Esophagus squamous epithelium (tissue), 4 donors: ENCODE measurements around the gene ACVR1B.

ENCODE experiments used
- CTCF ChIP-seq, 6 experiments: fragments of 450-650 bp in 4 of 6; fragments of 200-600 bp in 2 of 6; sonication (generic) in 2 of 6; IDR thresholded peaks; one replicate each; pipeline ENCODE4 v1.5.1; 2016 to 2019; ENCODE audit warnings: antibody characterized with exemption in 6 of 6, mild to moderate bottlenecking in 4 of 6, moderate library complexity in 4 of 6
- POLR2A ChIP-seq, 4 donors: fragments of 450-650 bp; IDR thresholded peaks; one replicate each; pipeline ENCODE4 v1.6.1; 2017; ENCODE audit warnings: antibody characterized with exemption in 4 of 4, mild to moderate bottlenecking in 4 of 4, moderate library complexity in 3 of 4

- TF ChIP-seq POLR2A (IDR thresholded peaks at IDR 0.05) (no peak), CTCF (IDR thresholded peaks at IDR 0.05) (no peak)
Observed at GRCh38 chr12:51994959-51995358, 43.5 kb downstream of the ACVR1B start.
